Measurements from ENCODE around the gene CCL20.
A peak's percentile ranks its signal among the peaks of the same experiment; 100 is the strongest.

CCL20 gene

GRCh38 chr2:227862227-227862740 lies 48.6 kb downstream of the CCL20 start:
- TF ChIP-seq, protein P1, sequence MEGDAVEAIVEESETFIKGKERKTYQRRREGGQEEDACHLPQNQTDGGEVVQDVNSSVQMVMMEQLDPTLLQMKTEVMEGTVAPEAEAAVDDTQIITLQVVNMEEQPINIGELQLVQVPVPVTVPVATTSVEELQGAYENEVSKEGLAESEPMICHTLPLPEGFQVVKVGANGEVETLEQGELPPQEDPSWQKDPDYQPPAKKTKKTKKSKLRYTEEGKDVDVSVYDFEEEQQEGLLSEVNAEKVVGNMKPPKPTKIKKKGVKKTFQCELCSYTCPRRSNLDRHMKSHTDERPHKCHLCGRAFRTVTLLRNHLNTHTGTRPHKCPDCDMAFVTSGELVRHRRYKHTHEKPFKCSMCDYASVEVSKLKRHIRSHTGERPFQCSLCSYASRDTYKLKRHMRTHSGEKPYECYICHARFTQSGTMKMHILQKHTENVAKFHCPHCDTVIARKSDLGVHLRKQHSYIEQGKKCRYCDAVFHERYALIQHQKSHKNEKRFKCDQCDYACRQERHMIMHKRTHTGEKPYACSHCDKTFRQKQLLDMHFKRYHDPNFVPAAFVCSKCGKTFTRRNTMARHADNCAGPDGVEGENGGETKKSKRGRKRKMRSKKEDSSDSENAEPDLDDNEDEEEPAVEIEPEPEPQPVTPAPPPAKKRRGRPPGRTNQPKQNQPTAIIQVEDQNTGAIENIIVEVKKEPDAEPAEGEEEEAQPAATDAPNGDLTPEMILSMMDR (conservative IDR thresholded peaks at IDR 0.05; ENCODE audit: low read length): peak; percentile 63
- H3K4me3 ChIP-seq (ENCODE audit: low read length): no peak overlapping the region
- DNase-seq (ENCODE audit: low read depth): peak; percentile 40

- TF ChIP-seq, protein P1 (conservative IDR thresholded peaks at IDR 0.05; ENCODE audit: low read length): 0 out of 2 replicates have a peak, but pooled peaks have one; percentile 9
- no peak overlapping the region for H3K4me3 ChIP-seq (ENCODE audit: low read length)
- peak; percentile 83 for DNase-seq (ENCODE audit: low read depth)
These were observed 49.3 kb downstream of the CCL20 start for GRCh38 chr2:227862741-227863588.

DNA sequence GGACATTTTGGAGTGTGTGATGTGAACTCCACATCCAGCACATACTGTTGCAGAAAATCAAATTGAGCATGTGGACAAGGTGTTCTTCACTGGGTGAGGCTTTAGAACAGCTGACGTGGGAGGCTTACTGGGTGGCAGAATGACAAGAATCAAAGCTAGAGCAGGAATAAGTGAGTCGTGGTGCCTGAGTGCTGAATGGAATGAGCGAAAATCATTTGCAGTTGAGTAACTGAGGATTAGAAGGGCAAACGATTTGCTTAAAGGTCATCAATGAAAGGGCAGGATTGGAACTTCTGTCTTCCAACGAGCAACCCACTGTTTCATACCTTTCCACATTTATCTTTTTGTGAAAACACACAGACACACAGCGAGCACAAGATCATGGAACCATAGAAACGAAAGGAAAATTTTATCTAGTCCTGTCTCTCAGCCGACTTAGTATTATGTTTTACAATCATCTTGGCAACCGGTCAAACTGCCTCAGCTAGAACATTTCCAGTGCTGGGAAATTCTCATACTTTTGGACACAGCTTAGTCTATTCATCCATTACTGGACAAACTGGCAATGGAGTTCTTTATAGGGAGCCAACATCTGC lies 50.6 kb downstream of the CCL20 start:
- no peak overlapping the region for H3K4me3 ChIP-seq (ENCODE audit: low read length)
- peak; percentile 51 for DNase-seq (ENCODE audit: low read depth)
- TF ChIP-seq, protein P1 (conservative IDR thresholded peaks at IDR 0.05; ENCODE audit: low read length): no peak

DNA sequence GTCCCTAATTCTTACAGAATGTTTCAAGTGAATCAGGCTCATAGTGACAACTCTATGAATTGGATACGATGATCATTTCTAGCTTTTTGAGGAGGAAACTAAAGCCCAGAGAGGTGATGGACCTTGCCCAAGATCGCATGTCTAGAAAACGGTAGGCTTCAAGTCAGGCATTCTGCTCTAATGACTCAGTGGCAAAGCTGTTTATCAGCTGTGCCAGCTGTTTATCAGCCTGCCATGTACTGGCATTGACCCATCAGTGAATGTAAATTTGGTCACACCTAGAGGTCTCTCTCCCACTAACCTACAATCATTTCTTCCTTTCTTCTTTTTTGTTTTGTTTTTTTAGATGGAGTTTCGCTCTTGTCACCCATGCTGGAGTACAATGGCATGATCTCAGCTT lies 51.6 kb downstream of the CCL20 start:
- no peak for DNase-seq (ENCODE audit: low read depth)
- H3K4me3 ChIP-seq (ENCODE audit: low read length): no peak overlapping the region
- TF ChIP-seq, protein P1 (conservative IDR thresholded peaks at IDR 0.05; ENCODE audit: low read length): no peak

Data from AG10803 (cell line).